ENCODE results near the gene TMEM42.

TMEM42 gene

GRCh38 chr3:44874308-44874707 lies 12.6 kb downstream of the TMEM42 start, which contains the start of gene TGM4:
Gene TGM4, plus strand, starts transcription at chr3:44874608. Its CDS starts 71 bp downstream, at chr3:44874679.
- no peak for DNase-seq (ENCODE audit: low read depth in 2 of 2)

GRCh38 chr3:44875596-44875995 lies 13.9 kb downstream of the TMEM42 start:
- no peak for DNase-seq (ENCODE audit: low read depth in 2 of 2)

- no peak for DNase-seq (ENCODE audit: low read depth in 2 of 2)
Observed at GRCh38 chr3:44877333-44877732, 15.6 kb downstream of the TMEM42 start.

GRCh38 chr3:44880284-44880683 lies 18.6 kb downstream of the TMEM42 start:
- no peak for DNase-seq (ENCODE audit: low read depth in 2 of 2)

- DNase-seq (ENCODE audit: low read depth in 2 of 2) = no peak
Observed at GRCh38 chr3:44883213-44883955, 21.7 kb downstream of the TMEM42 start.

GRCh38 chr3:44883999-44884431 lies 22.3 kb downstream of the TMEM42 start:
- DNase-seq (ENCODE audit: low read depth in 2 of 2) = no peak

- DNase-seq (ENCODE audit: low read depth in 2 of 2) = no peak
Observed at GRCh38 chr3:44885618-44886017, 23.9 kb downstream of the TMEM42 start.

- no peak for DNase-seq (ENCODE audit: low read depth in 2 of 2)
Observed at GRCh38 chr3:44886561-44886960, 24.8 kb downstream of the TMEM42 start.

- no peak for DNase-seq (ENCODE audit: low read depth in 2 of 2)
Observed at GRCh38 chr3:44887101-44887500, 25.4 kb downstream of the TMEM42 start.

- DNase-seq (ENCODE audit: low read depth in 2 of 2) = no peak
Observed at GRCh38 chr3:44890258-44890657, 28.5 kb downstream of the TMEM42 start.

- DNase-seq (ENCODE audit: low read depth in 2 of 2) = no peak
Observed at GRCh38 chr3:44890852-44891251, 29.1 kb downstream of the TMEM42 start.

- DNase-seq (ENCODE audit: low read depth in 2 of 2) = no peak
Observed at GRCh38 chr3:44892689-44893088, 31.0 kb downstream of the TMEM42 start.

- DNase-seq (ENCODE audit: low read depth in 2 of 2) = no peak
Observed at GRCh38 chr3:44893097-44893496, 31.4 kb downstream of the TMEM42 start.

- DNase-seq (ENCODE audit: low read depth in 2 of 2) = no peak
Observed at GRCh38 chr3:44894485-44894884, 32.8 kb downstream of the TMEM42 start.

GRCh38 chr3:44896440-44896839 lies 34.7 kb downstream of the TMEM42 start:
- DNase-seq (ENCODE audit: low read depth in 2 of 2) = no peak

- DNase-seq (ENCODE audit: low read depth in 2 of 2) = no peak
Observed at GRCh38 chr3:44899683-44900367, 38.1 kb downstream of the TMEM42 start.

GRCh38 chr3:44902628-44903027 lies 40.9 kb downstream of the TMEM42 start:
- DNase-seq (ENCODE audit: low read depth in 2 of 2) = no peak

- no peak for DNase-seq (ENCODE audit: low read depth in 2 of 2)
Observed at GRCh38 chr3:44903314-44903713, 41.6 kb downstream of the TMEM42 start.

- DNase-seq (ENCODE audit: low read depth in 2 of 2) = no peak
Observed at GRCh38 chr3:44903751-44904150, 42.0 kb downstream of the TMEM42 start.

GRCh38 chr3:44905446-44906157 lies 43.9 kb downstream of the TMEM42 start:
- no peak for DNase-seq (ENCODE audit: low read depth in 2 of 2)

GRCh38 chr3:44906997-44907396 lies 45.3 kb downstream of the TMEM42 start:
- DNase-seq (ENCODE audit: low read depth in 2 of 2) = no peak

- no peak for DNase-seq (ENCODE audit: low read depth in 2 of 2)
Observed at GRCh38 chr3:44907612-44908011, 45.9 kb downstream of the TMEM42 start.

GRCh38 chr3:44909063-44909462 lies 47.4 kb downstream of the TMEM42 start:
- DNase-seq (ENCODE audit: low read depth in 2 of 2) = no peak

Data from stimulated activated CD8-positive, alpha-beta memory T cell treated with anti-CD3 and anti-CD28 coated beads, Interleukin-2, amount 100 ng/mL, for 48 hours (primary cell).